C4-2B (cell line): ENCODE data around the gene PEX16.

ENCODE experiments used
- CTCF ChIP-seq: fragments of 450-650 bp; conservative IDR thresholded peaks from 2 replicates; pipeline ENCODE4 v1.5.1; 2017; ENCODE audit warnings: mild to moderate bottlenecking
- ZFX ChIP-seq: fragments of 450-650 bp; IDR thresholded peaks from 2 replicates; pipeline ENCODE4 v1.6.1; 2017

GRCh38 chr11:45864041-45864440 is 53.6 kb downstream of the PEX16 start:
- TF ChIP-seq CTCF: no peak
- no peak for TF ChIP-seq ZFX
